Stimulated activated memory B cell treated with anti-CD40 and anti-IgM and Interleukin-4, amounts not matched to agents 10 μg/mL and 1 μg/mL and 100 μg/mL, for 72 hours (primary cell): ENCODE data around the gene C1orf21.
"Not testable (repeated sequence)": the region's sequence is repeated elsewhere in the genome, so short reads cannot be mapped to it uniquely, and the experiment has no call there.

ENCODE experiments used
- ATAC-seq: fragments of 150-1000 bp; cut with Tn5 transposase; 2 replicates; pipeline ENCODE4 v1.10.0; 2021
- H3K27ac Mint-ChIP-seq: one replicate; pipeline ENCODE4 v1.8.0; 2022; ENCODE audit warnings: mild to moderate bottlenecking, mixed read lengths
- H3K27me3 Mint-ChIP-seq: one replicate; pipeline ENCODE4 v1.8.0; 2022; ENCODE audit warnings: mixed read lengths
- H3K36me3 Mint-ChIP-seq: one replicate; pipeline ENCODE4 v1.8.0; 2022; ENCODE audit warnings: mixed read lengths
- H3K4me1 Mint-ChIP-seq: one replicate; pipeline ENCODE4 v1.8.0; 2022; ENCODE audit warnings: mixed read lengths
- H3K4me3 Mint-ChIP-seq: one replicate; pipeline ENCODE4 v1.8.0; 2022; ENCODE audit warnings: mild to moderate bottlenecking, moderate library complexity, mixed read lengths
- H3K9me3 Mint-ChIP-seq: one replicate; pipeline ENCODE4 v1.8.0; 2022; ENCODE audit warnings: mixed read lengths

C1orf21 gene, protein sequence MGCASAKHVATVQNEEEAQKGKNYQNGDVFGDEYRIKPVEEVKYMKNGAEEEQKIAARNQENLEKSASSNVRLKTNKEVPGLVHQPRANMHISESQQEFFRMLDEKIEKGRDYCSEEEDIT

DNA sequence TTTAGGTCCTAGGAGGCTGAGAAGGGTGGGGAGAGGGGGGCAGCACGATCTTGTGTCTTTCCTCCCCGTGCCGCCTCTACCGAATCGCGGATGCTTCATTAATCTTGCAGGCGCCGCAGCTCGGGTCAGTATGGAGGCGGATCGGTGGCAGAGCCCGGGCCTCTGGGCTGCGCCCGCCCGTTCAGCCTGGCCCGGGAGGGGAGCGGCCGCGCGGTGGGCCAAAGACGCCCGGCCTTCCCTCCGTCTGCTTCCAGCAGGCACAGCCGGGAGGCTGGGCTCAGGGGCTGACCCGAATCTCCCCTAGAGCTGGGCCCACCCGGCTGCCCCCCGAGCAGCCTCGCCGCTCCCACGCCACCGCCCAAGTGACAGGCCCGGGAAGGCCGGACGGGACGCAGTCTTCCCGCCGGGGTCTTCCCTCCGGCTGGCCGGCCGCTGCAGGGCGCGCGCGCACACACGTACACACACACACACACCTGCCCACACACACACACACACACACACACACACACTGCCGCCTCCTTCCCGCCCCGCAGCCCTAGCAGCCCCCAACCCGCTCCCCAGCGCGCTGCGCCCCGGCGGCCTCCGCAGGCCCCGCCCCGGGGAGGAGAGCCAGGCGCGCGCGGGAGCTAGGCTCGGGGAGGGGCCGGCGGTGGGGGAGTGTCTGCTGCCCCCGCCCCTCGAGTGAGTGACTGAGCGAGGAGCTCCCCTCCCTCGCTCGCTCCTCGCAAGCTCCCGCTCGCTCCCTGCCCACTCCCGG lies at the start of gene C1orf21:
Gene C1orf21 (plus strand): TSS at position 718 of the 757 bp plus-strand sequence. CDS start 90,481 bp downstream, outside the sequence.
- H3K36me3 Mint-ChIP-seq: no peaks in the 10 kb centered on the region
- ATAC-seq: peak; percentile 73
- peaks cover 78% of the 10 kb centered on the region for H3K27me3 Mint-ChIP-seq
- H3K27ac Mint-ChIP-seq: no peak within 1 kb of the TSS
- H3K4me3 Mint-ChIP-seq: peak within 1 kb of the TSS; percentile 92
- peaks cover 29% of the 10 kb centered on the region for H3K4me1 Mint-ChIP-seq
- H3K9me3 Mint-ChIP-seq: no peaks in the 10 kb centered on the region

DNA sequence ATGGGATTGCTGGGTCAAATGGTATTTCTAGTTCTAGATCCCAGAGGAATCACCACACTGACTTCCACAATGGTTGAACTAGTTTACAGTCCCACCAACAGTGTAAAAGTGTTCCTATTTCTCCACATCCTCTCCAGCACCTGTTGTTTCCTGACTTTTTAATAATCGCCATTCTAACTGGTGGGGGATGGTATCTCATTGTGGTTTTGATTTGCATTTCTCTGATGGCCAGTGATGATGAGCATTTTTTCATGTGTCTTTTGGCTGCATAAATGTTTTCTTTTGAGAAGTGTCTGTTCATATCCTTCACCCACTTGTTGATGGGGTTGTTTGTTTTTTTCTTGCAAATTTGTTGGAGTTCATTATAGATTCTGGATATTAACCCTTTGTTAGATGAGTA lies 49.0 kb upstream of the C1orf21 start:
- not testable (repeated sequence) for H3K9me3 Mint-ChIP-seq, H3K4me3 Mint-ChIP-seq, H3K27ac Mint-ChIP-seq, ATAC-seq, H3K36me3 Mint-ChIP-seq, H3K27me3 Mint-ChIP-seq, H3K4me1 Mint-ChIP-seq

DNA sequence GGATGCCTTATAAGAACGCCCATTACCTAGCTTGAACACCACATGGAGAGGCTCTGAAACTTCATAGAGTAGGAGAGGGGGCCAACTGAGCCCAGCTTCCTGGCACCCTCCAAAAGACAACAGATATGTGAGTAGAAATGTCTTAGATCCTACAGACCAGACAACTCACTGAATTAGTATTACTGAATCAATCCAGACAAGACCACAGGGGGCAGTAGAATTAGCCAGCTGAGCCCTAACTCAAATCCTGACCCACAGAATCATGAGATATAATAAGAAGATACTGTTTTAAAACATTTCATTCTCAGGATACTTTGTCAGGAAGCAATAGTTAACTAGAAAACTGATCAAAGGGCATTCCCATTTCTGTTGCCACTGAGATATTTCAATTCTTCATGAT lies 45.8 kb upstream of the C1orf21 start:
- ATAC-seq: no peak
- Mint-ChIP-seq H3K4me3 (no peak overlapping the region), H3K36me3 (no peaks in the 10 kb centered on the region), H3K9me3 (no peaks in the 10 kb centered on the region), H3K4me1 (no peaks in the 10 kb centered on the region), H3K27ac (no peak overlapping the region), H3K27me3 (peaks cover 7% of the 10 kb centered on the region)

DNA sequence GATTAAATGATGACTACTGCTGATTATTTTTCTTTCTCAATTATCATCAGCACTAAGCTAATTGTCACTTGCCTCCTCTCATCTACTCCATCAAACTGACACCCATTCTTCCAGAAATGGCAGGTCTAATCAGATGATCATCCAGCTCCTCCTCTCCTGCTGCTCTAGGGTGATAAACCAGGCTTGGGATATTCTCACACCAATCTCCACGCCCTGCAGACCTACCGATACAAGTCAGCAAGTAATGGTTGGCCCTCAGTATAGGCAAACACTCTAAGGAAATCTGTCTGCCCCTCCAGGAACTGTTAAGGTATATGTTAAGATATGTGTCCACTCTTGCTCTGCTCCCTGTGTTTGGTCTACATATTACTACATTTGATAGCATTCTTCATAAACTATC lies 36.3 kb upstream of the C1orf21 start:
- Mint-ChIP-seq H3K27ac (no peak overlapping the region), H3K36me3 (no peaks in the 10 kb centered on the region), H3K27me3 (peaks cover 14% of the 10 kb centered on the region), H3K4me1 (no peaks in the 10 kb centered on the region), H3K4me3 (no peak overlapping the region), H3K9me3 (peaks cover 3% of the 10 kb centered on the region)
- ATAC-seq: no peak

DNA sequence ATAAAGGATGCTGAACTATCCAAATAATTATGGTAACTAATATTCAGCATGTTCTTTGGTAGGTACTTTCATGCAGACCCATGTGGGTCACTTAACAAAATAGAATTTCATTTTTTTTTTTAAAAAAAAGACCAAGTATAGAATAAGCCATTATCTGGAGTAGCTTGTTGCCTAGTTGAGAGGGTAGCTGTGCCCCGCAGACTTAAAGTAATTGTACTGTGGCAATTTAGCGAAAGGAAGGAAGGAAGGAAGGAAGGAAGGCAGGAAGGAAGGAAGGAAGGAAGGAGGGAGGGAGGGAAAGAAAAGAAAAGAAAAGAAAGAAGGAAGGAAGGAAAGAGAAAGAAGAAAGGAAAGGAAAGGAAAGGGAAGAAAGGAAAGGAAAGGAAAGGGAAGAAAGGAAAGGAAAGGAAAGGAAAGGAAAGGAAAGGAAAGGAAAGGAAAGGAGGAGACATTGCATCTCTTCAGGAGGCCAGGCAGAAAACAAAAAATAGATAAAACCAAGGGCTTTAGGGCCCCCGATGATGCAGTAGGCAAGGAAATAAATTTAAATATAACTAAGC lies 35.3 kb upstream of the C1orf21 start:
- no peak for ATAC-seq
- Mint-ChIP-seq H3K9me3 (peaks cover 3% of the 10 kb centered on the region), H3K27me3 (peaks cover 14% of the 10 kb centered on the region), H3K4me3 (no peak overlapping the region), H3K4me1 (no peaks in the 10 kb centered on the region), H3K36me3 (no peaks in the 10 kb centered on the region), H3K27ac (no peak overlapping the region)

DNA sequence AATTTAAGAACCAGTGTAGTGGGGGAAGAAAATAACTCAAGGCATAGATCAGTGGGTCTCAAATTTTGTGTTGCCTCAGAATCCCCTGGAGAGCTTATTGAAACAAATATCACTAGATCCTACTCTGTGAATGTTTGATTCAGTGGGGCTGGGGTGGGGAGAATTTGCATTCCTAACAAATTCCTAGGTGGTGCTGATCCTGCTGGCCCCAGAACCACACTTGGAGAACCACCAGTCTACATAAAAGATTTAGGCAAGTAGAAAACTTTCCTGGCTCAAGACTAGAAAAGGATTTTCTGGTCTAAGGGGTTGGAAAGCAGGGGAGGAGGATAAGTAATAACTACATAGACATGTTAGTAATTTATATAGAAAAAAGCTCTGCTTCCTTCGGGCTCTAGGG lies 34.1 kb upstream of the C1orf21 start:
- Mint-ChIP-seq H3K4me1 (no peaks in the 10 kb centered on the region), H3K9me3 (peaks cover 3% of the 10 kb centered on the region), H3K27ac (no peak overlapping the region), H3K36me3 (no peaks in the 10 kb centered on the region), H3K4me3 (no peak overlapping the region), H3K27me3 (peaks cover 14% of the 10 kb centered on the region)
- ATAC-seq: no peak

DNA sequence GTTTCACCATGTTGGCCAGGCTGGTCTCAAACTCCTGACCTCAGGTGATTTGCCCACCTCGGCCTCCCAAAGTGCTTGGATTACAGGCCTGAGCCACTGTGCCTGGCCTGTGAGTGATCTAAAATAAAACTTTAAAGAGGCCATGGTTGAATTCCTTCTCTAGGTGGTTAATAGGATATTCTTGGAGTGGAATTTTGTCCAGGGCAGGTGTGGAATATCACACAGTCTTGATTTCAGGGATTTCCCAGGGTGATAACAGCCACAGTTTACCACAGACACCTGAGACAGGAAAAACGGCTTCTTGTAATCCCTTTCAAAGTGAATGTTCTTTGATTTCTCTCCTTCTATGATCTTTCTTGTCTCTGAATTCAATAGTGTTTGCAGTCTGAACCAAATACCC lies 32.1 kb upstream of the C1orf21 start:
- peaks cover 3% of the 10 kb centered on the region for H3K9me3 Mint-ChIP-seq
- no peaks in the 10 kb centered on the region for H3K4me1 Mint-ChIP-seq
- ATAC-seq: no peak
- H3K27ac Mint-ChIP-seq: no peak overlapping the region
- no peak overlapping the region for H3K4me3 Mint-ChIP-seq
- H3K27me3 Mint-ChIP-seq: peaks cover 14% of the 10 kb centered on the region
- H3K36me3 Mint-ChIP-seq: no peaks in the 10 kb centered on the region

DNA sequence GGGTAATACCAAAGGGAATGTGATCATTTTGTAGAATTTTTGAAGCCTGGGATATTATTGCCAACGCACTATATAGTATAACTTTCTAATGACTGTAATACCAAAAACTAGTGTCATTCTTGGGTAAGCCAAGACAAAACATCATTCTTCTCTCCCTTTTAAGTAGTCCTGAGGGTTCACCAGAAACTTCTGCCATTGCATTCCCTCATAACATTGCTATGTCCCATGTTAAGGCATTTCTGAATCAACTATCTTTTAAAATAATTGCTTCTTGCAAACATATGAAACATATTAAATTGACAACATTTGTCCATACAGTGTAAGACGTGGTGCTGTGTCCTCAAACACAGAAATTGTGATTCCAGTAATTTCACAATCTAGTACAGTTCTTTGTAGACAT lies 29.9 kb upstream of the C1orf21 start:
- Mint-ChIP-seq H3K9me3 (no peaks in the 10 kb centered on the region), H3K4me3 (no peak overlapping the region), H3K27me3 (peaks cover 14% of the 10 kb centered on the region), H3K27ac (no peak overlapping the region), H3K36me3 (no peaks in the 10 kb centered on the region), H3K4me1 (no peaks in the 10 kb centered on the region)
- ATAC-seq: no peak

DNA sequence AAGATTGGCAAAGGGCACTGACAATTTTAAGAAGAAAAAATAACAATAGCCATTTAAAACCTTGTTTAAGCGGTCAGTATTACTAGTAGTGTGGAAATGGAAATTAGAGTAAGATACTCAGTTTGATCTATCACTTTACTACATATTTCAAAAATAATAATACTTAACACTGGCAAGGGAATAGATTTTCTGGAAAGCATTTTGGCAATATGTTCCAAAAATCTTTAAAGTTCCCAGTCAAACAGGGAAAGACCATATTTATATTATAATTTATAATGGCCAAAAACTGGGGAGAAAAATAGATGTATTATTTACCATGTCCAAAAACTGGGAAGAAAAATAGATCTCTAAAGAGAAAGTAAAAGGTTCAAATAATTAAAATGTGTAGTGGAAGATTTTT lies 28.6 kb upstream of the C1orf21 start:
- Mint-ChIP-seq H3K27ac (no peak overlapping the region), H3K4me3 (no peak overlapping the region), H3K36me3 (no peaks in the 10 kb centered on the region), H3K27me3 (peaks cover 14% of the 10 kb centered on the region), H3K9me3 (no peaks in the 10 kb centered on the region), H3K4me1 (no peaks in the 10 kb centered on the region)
- no peak for ATAC-seq

DNA sequence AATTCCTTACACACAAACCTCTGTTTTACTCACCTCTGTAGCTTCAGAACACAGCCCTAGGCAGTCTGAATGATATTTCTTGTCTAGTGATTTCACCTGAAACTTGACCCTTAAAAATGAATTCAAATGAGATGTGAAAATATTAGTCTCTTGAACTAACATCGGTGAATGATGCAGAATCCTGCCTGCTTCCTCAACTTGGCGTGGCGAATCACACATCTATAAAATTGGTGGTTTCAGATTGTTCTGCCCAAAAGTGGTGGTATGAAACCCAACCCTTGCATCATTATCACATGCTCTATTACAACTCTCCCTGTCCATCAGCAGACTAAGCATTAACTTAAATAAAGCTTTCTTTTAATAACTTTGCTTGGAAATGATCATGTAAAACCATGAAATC lies 26.9 kb upstream of the C1orf21 start:
- H3K27ac Mint-ChIP-seq: no peak overlapping the region

DNA sequence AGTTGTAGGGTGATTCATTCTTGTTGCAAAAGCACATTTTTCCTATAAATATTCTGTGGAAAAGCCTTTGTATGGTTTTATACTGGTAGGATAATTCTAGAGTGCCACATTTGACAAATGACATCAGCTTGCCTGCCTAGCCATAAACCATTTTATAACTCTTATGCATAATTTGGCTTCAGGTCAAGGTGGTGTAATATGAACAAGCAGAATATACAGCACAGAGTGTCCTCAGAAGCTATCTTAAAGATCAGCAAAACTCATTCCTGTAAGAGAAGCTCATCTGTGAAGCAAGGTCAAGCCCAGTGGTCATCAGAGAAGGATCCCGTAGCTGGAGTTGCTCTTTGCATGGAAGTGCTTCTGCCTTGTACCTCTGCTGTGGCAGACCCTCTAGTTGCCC lies 24.0 kb upstream of the C1orf21 start:
- no peak overlapping the region for H3K27ac Mint-ChIP-seq
- H3K36me3 Mint-ChIP-seq: no peaks in the 10 kb centered on the region
- no peaks in the 10 kb centered on the region for H3K4me1 Mint-ChIP-seq
- peaks cover 2% of the 10 kb centered on the region for H3K9me3 Mint-ChIP-seq
- H3K27me3 Mint-ChIP-seq: peaks cover 10% of the 10 kb centered on the region
- ATAC-seq: no peak
- H3K4me3 Mint-ChIP-seq: no peak overlapping the region

More for the DNA sequence above, 26.9 kb upstream of the C1orf21 start:
- Mint-ChIP-seq H3K4me3 (no peak overlapping the region), H3K9me3 (peaks cover 2% of the 10 kb centered on the region), H3K27me3 (peaks cover 15% of the 10 kb centered on the region), H3K4me1 (no peaks in the 10 kb centered on the region), H3K36me3 (no peaks in the 10 kb centered on the region)
- no peak for ATAC-seq

DNA sequence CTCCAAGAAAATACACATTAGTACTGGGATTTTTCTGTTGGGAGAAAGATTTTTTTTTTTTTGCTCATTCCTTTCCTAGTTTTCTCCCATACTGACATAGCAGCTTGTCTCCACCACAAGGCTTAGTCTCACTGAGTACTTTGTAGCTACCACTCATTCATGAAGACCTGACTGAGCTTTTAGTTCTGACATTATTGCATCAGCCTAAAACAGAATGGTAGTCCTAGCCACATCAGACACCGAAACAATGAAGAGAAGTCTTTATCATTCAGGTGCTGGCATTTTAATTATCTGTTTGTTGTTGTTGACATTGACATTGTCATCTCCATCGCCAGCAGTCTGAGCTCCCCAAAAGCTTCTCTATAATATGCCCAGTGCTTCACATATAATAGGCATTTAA lies 21.1 kb upstream of the C1orf21 start:
- H3K9me3 Mint-ChIP-seq: peaks cover 2% of the 10 kb centered on the region
- H3K27ac Mint-ChIP-seq: no peak overlapping the region
- no peaks in the 10 kb centered on the region for H3K4me1 Mint-ChIP-seq
- no peak for ATAC-seq
- H3K36me3 Mint-ChIP-seq: no peaks in the 10 kb centered on the region
- H3K4me3 Mint-ChIP-seq: no peak overlapping the region
- H3K27me3 Mint-ChIP-seq: peaks cover 22% of the 10 kb centered on the region

DNA sequence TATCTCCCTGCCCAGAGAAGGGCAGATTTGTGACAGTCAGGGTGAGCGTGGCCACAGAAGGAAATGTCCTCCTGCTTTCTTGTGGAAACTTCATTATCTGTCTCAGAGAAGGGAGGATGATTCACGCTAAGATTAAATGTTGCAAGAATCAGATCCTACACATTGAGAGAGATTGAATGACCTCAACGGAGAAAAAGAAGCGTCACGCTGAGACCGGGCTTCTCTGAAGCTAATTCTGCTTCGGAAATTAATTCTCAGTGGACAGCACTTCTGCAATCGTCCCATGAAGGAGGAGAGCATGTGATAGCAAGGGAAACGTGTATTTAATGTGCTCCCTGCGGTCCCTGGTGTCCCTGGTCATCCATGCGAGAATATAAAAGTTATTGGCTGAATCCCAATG lies 19.8 kb upstream of the C1orf21 start:
- Mint-ChIP-seq H3K4me1 (no peaks in the 10 kb centered on the region), H3K9me3 (peaks cover 2% of the 10 kb centered on the region), H3K36me3 (no peaks in the 10 kb centered on the region), H3K27ac (no peak overlapping the region), H3K27me3 (peaks cover 22% of the 10 kb centered on the region), H3K4me3 (no peak overlapping the region)
- no peak for ATAC-seq

DNA sequence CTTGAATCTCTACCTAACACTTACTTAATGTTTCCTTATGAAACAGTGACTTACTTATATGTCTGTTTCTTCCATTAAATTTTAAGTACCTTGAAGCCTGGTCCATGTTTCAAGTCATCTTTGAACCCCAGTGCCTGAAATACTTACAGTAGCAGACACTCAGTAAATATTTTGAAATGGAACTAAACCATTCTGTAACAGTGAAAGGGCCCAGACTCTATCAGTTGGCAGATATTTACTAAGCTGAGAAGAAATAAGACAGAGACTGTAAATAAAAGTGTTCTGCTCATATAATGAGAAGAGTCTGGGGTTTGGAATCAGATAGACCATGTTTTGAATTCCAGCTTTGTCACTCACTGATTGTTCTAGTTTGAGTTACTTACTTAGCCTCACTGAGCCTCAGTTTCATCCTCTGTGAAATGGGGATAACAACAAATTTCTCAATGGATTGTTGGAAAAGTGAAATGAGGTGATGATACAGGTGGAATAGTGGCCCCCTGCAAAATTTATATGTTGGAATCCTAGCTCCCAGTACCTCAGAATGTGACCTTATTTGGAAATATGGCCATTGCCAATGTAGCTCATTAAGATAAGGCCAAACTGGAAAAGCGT lies 19.3 kb upstream of the C1orf21 start:
- peaks cover 2% of the 10 kb centered on the region for H3K9me3 Mint-ChIP-seq
- no peaks in the 10 kb centered on the region for H3K4me1 Mint-ChIP-seq
- H3K4me3 Mint-ChIP-seq: no peak overlapping the region
- H3K36me3 Mint-ChIP-seq: no peaks in the 10 kb centered on the region
- H3K27ac Mint-ChIP-seq: no peak overlapping the region
- no peak for ATAC-seq
- peaks cover 24% of the 10 kb centered on the region for H3K27me3 Mint-ChIP-seq

DNA sequence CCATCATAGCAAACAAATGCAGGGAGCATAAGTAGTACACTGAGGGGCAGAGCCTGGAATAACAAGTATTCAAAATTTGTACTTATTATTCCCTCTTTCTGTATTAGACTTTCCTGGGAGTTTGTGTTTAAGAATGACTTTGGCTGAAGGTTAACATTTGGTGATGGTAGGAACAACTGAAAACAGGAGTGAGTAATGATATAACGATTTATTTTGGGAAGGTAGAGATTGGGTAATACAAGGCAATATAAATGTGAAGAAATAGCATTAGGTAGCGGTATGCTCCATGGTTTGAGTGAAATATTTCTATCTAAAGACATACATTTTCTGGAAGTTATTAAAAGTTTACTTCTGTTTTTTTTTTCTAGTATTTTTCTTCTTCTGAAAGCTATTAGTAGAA lies 18.5 kb upstream of the C1orf21 start:
- Mint-ChIP-seq H3K4me3 (no peak overlapping the region), H3K36me3 (no peaks in the 10 kb centered on the region), H3K27me3 (peaks cover 30% of the 10 kb centered on the region), H3K4me1 (no peaks in the 10 kb centered on the region), H3K27ac (no peak overlapping the region), H3K9me3 (peaks cover 2% of the 10 kb centered on the region)
- no peak for ATAC-seq

DNA sequence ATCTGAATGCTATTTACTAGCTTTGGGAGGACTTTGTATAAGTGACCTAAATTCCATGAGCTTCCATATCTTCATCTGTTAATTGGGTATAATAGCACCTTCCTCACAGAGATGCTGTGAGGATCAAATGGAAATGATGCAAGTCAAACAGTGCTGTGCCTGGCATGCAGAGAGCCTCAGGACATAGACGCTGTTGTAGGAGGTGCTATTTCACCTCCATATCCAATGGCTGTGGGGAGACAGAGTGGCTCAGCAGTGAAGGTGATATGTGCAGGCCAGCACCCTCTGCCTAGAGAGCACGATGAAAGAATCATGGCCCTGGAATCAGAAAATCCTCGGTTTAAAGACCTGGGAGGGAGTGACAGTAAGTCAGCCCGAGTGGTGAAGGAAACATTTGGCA lies 16.0 kb upstream of the C1orf21 start:
- Mint-ChIP-seq H3K36me3 (no peaks in the 10 kb centered on the region), H3K27me3 (peaks cover 20% of the 10 kb centered on the region), H3K4me1 (no peaks in the 10 kb centered on the region), H3K27ac (no peak overlapping the region), H3K9me3 (no peaks in the 10 kb centered on the region), H3K4me3 (no peak overlapping the region)
- ATAC-seq: peak; percentile 17
